GM12891 (cell line): ENCODE measurements around the gene GIGYF2.

Experiments used
- PAX5 ChIP-seq: IDR thresholded peaks from 2 replicates; pipeline ENCODE4 v1.6.1; 2011; ENCODE audit warnings: low read length, moderate library complexity, mild to moderate bottlenecking; ENCODE audit not compliant: insufficient read depth, severe bottlenecking
- POLR2A ChIP-seq: IDR thresholded peaks from 2 replicates; pipeline ENCODE4 v1.6.1; 2011; ENCODE audit warnings: low read depth, low read length, control low read depth
- POLR2AphosphoS5 ChIP-seq: IDR thresholded peaks from 2 replicates; pipeline ENCODE4 v1.6.1; 2011; ENCODE audit warnings: low read depth, low read length, control low read depth
- SPI1 ChIP-seq: IDR thresholded peaks from 2 replicates; pipeline ENCODE4 v1.6.1; 2011; ENCODE audit warnings: low read depth, low read length, control low read depth
- TAF1 ChIP-seq: IDR thresholded peaks from 2 replicates; pipeline ENCODE4 v1.6.1; 2011; ENCODE audit warnings: low read depth, low read length, control low read depth

DNA sequence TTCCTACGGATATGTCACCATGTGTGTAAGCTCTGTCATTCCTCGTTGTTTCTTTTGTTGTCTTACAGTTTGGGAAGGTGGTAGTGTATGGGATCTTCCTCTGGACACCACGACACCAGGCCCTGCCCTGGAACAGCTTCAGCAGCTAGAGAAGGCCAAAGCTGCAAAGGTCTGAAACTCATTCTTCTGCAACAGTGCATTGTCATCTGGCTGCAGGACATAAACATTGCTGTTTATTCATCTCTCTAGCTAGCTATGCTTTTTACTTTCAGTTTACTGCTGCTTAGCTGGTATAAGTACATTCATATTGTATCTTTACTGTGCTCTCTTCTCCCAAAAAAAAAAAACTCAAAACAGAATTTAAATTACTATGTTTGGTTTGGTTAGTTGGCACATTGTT is 118.4 kb downstream of the GIGYF2 start:
- TF ChIP-seq POLR2AphosphoS5 (no peak), POLR2A (no peak), TAF1 (no peak), SPI1 (no peak), PAX5 (no peak)
